H1 (cell line): ENCODE data around the gene NLRP6. TPM values are rescaled to one million over a fixed set of nuclear protein-coding genes. Genes with fewer than 3 reads are reported as not detected.

Source experiments
- CTCF ChIA-PET: fragments of 300-600 bp; sonication (Branson Sonifier 250); formaldehyde crosslinking; loops from one replicate; lab custom pipeline; 2021; ENCODE audit not compliant: partially characterized antibody; lab: Charles Lee
- POLR2A ChIA-PET: fragments of 300-600 bp; sonication (Branson Sonifier 250); formaldehyde crosslinking; loops from one replicate; lab custom pipeline; 2021; ENCODE audit warnings: inconsistent platforms; ENCODE audit not compliant: partially characterized antibody; lab: Charles Lee
- DNase-seq, 2 experiments: peaks; one replicate each; pipeline versions ENCODE4 v3.0.0 to v3.0.0-alpha.2; 2010 to 2022; ENCODE audit warnings: low spot score in 2 of 2, low read depth in 1 of 2, mixed read lengths in 1 of 2
- FAIRE-seq: peaks from 2 replicates; lab custom pipeline; 2011; peaks lifted over from hg19 to GRCh38; lab: Jason Lieb, UNC
- H2AFZ ChIP-seq: 2 replicates; pipeline ENCODE4 v1.8.1; 2012; ENCODE audit warnings: low read length, inconsistent platforms
- H2AK5ac ChIP-seq: 2 replicates; pipeline ENCODE4 v1.6.1; 2013; ENCODE audit warnings: low read depth, low read length
- H2BK120ac ChIP-seq: replicated peaks from 2 replicates; pipeline ENCODE3; 2013; ENCODE audit warnings: low read depth, low read length, inconsistent platforms
- H2BK12ac ChIP-seq: 2 replicates; pipeline ENCODE4 v1.6.1; 2013; ENCODE audit warnings: low read depth, low read length
- H2BK15ac ChIP-seq: 2 replicates; pipeline ENCODE4 v1.6.1; 2013; ENCODE audit warnings: low read length
- H2BK20ac ChIP-seq: 2 replicates; pipeline ENCODE4 v1.6.1; 2013; ENCODE audit warnings: low read length
- H2BK5ac ChIP-seq: 2 replicates; pipeline ENCODE4 v1.6.1; 2013; ENCODE audit warnings: low read depth, low read length
- H3K14ac ChIP-seq: 2 replicates; pipeline ENCODE4 v1.6.1; 2013; ENCODE audit warnings: inconsistent platforms; ENCODE audit not compliant: insufficient read length
- H3K18ac ChIP-seq: 2 replicates; pipeline ENCODE4 v1.6.1; 2013; ENCODE audit warnings: low read length; ENCODE audit errors: extremely low read depth
- H3K23ac ChIP-seq: 2 replicates; pipeline ENCODE4 v1.6.1; 2013; ENCODE audit warnings: inconsistent platforms; ENCODE audit not compliant: insufficient read length
- H3K23me2 ChIP-seq: 2 replicates; pipeline ENCODE4 v1.6.1; 2013; ENCODE audit warnings: low read depth, low read length
- H3K27ac ChIP-seq: 2 replicates; pipeline ENCODE4 v1.6.1; 2011; ENCODE audit warnings: low read depth, low read length, inconsistent platforms
- H3K27me3 ChIP-seq, 4 experiments: replicated peaks in 1 of 4; 1 replicate in 1 of 4; 2 replicates in 3 of 4; pipeline versions ENCODE4 v1.6.1 to v1.8.1; 2011 to 2013; ENCODE audit warnings: low read length in 3 of 4, mild to moderate bottlenecking in 3 of 4, inconsistent platforms in 2 of 4, mixed read lengths in 2 of 4, moderate library complexity in 1 of 4; ENCODE audit not compliant: control insufficient read depth in 3 of 4, insufficient read depth in 3 of 4; ENCODE audit errors: extremely low read depth in 1 of 4
- H3K36me3 ChIP-seq, 4 experiments: 2 replicates each; pipeline versions ENCODE4 v1.6.1 to v1.8.1; 2011 to 2013; ENCODE audit warnings: mild to moderate bottlenecking in 4 of 4, low read length in 3 of 4, moderate library complexity in 2 of 4, control low read depth in 1 of 4, inconsistent platforms in 1 of 4; ENCODE audit not compliant: insufficient read depth in 4 of 4, control insufficient read depth in 2 of 4
- H3K4ac ChIP-seq: replicated peaks from 2 replicates; pipeline ENCODE3; 2013; ENCODE audit warnings: low read length, low read depth, mixed read lengths, inconsistent platforms; ENCODE audit not compliant: insufficient read length
- H3K4me1 ChIP-seq, 4 experiments: replicated peaks in 1 of 4; 1 replicate in 1 of 4; 2 replicates in 3 of 4; pipeline versions ENCODE4 v1.6.1 to v1.8.1; 2011 to 2013; ENCODE audit warnings: low read length in 3 of 4, inconsistent platforms in 2 of 4, mixed read lengths in 1 of 4; ENCODE audit not compliant: insufficient read depth in 4 of 4, control insufficient read depth in 3 of 4
- H3K4me2 ChIP-seq, 2 experiments: 2 replicates each; pipeline versions ENCODE4 v1.6.1 to v1.8.1; 2011 to 2013; ENCODE audit warnings: low read depth in 2 of 2, low read length in 2 of 2, control low read depth in 1 of 2, inconsistent platforms in 1 of 2, mild to moderate bottlenecking in 1 of 2; ENCODE audit not compliant: insufficient read depth in 1 of 2
- H3K4me3 ChIP-seq, 4 experiments: fragments of 200-600, 300-600 bp in 1 of 4; sonication (generic), shearing (Covaris generic), sonication (Bioruptor Twin) in 1 of 4; 2 replicates each; pipeline versions ENCODE4 v1.5.1 to v1.8.1; 2011 to 2016; ENCODE audit warnings: low read length in 4 of 4, low read depth in 3 of 4, control low read depth in 2 of 4, inconsistent platforms in 2 of 4, mild to moderate bottlenecking in 2 of 4, mixed read lengths in 1 of 4, moderate library complexity in 1 of 4; ENCODE audit not compliant: insufficient read depth in 2 of 4; ENCODE audit errors: extremely low read depth in 1 of 4
- H3K56ac ChIP-seq: replicated peaks from 2 replicates; pipeline ENCODE3; 2013; ENCODE audit warnings: low read depth, mild to moderate bottlenecking, mixed read lengths, low read length, inconsistent platforms; ENCODE audit not compliant: insufficient read length
- H3K79me1 ChIP-seq: 2 replicates; pipeline ENCODE4 v1.6.1; 2013; ENCODE audit warnings: low read depth, low read length, control low read depth
- H3K79me2 ChIP-seq, 2 experiments: 2 replicates each; pipeline versions ENCODE4 v1.6.1 to v1.8.1; 2012 to 2013; ENCODE audit warnings: low read length in 2 of 2, mild to moderate bottlenecking in 2 of 2, inconsistent platforms in 1 of 2; ENCODE audit not compliant: insufficient read depth in 2 of 2, control insufficient read depth in 1 of 2
- H3K9ac ChIP-seq, 4 experiments: replicated peaks in 1 of 4; 1 replicate in 1 of 4; 2 replicates in 3 of 4; pipeline versions ENCODE4 v1.6.1 to v1.8.1; 2011 to 2013; ENCODE audit warnings: low read depth in 3 of 4, low read length in 3 of 4, control low read depth in 2 of 4, mild to moderate bottlenecking in 2 of 4, moderate library complexity in 2 of 4, inconsistent platforms in 1 of 4; ENCODE audit errors: extremely low read depth in 1 of 4
- H3K9me3 ChIP-seq, 2 experiments: 2 replicates each; pipeline versions ENCODE4 v1.6.1 to v1.8.1; 2012 to 2013; ENCODE audit warnings: mild to moderate bottlenecking in 2 of 2, moderate library complexity in 2 of 2, control low read depth in 1 of 2, inconsistent platforms in 1 of 2, low read depth in 1 of 2, low read length in 1 of 2, mixed read lengths in 1 of 2; ENCODE audit not compliant: insufficient read depth in 2 of 2
- H4K20me1 ChIP-seq, 2 experiments: replicated peaks in 1 of 2; 2 replicates each; pipeline versions ENCODE3 to v1.8.1; 2011 to 2013; ENCODE audit warnings: inconsistent platforms in 2 of 2, low read length in 2 of 2, mild to moderate bottlenecking in 1 of 2; ENCODE audit not compliant: insufficient read depth in 2 of 2, control insufficient read depth in 1 of 2
- H4K5ac ChIP-seq: 2 replicates; pipeline ENCODE4 v1.6.1; 2013; ENCODE audit warnings: low read length, low read depth, mixed read lengths, inconsistent platforms; ENCODE audit not compliant: insufficient read length
- H4K8ac ChIP-seq: 2 replicates; pipeline ENCODE4 v1.8.0; 2013; ENCODE audit warnings: mild to moderate bottlenecking, moderate library complexity, low read length, inconsistent platforms; ENCODE audit not compliant: insufficient read depth; ENCODE audit errors: extremely low read depth
- H4K91ac ChIP-seq: replicated peaks from 2 replicates; pipeline ENCODE3; 2013; ENCODE audit warnings: low read length, mixed read lengths, inconsistent platforms; ENCODE audit not compliant: insufficient read length
- BRCA1 ChIP-seq: IDR thresholded peaks from 2 replicates; pipeline ENCODE4 v1.6.1; 2012; ENCODE audit warnings: low read depth, low read length, improper control_type of control experiment
- CEBPB ChIP-seq: IDR thresholded peaks from 2 replicates; pipeline ENCODE4 v1.6.1; 2012; ENCODE audit warnings: low read depth, low read length
- CTBP2 ChIP-seq: IDR thresholded peaks from 2 replicates; pipeline ENCODE4 v1.7.0; 2011; ENCODE audit warnings: borderline replicate concordance, mild to moderate bottlenecking, moderate library complexity, mixed read lengths, low read length; ENCODE audit not compliant: insufficient read depth, insufficient read length
- EZH2 ChIP-seq: fragments of 200-600 bp; sonication (generic); IDR thresholded peaks from 2 replicates; pipeline ENCODE4 v1.7.1; 2012; ENCODE audit warnings: low read depth, mild to moderate bottlenecking, moderate library complexity, low read length, inconsistent platforms; ENCODE audit not compliant: severe bottlenecking
- GTF2F1 ChIP-seq: IDR thresholded peaks from 2 replicates; pipeline ENCODE4 v1.6.1; 2012; ENCODE audit warnings: low read depth, low read length, improper control_type of control experiment, borderline replicate concordance
- KDM4A ChIP-seq: IDR thresholded peaks from one replicate; pipeline ENCODE4 v1.7.1; 2012; ENCODE audit warnings: low read depth, mild to moderate bottlenecking, moderate library complexity, low read length, inconsistent platforms; ENCODE audit not compliant: severe bottlenecking
- NRF1 ChIP-seq: IDR thresholded peaks from 2 replicates; pipeline ENCODE4 v1.6.1; 2011; ENCODE audit warnings: mild to moderate bottlenecking, low read depth, low read length, improper control_type of control experiment
- POLR2A ChIP-seq, 2 experiments: IDR thresholded peaks; 1 replicate in 1 of 2; 2 replicates in 1 of 2; pipeline ENCODE4 v1.6.1; 2011; ENCODE audit warnings: low read depth in 2 of 2, low read length in 2 of 2, mild to moderate bottlenecking in 2 of 2; ENCODE audit errors: control extremely low read depth in 1 of 2
- POLR2AphosphoS5 ChIP-seq: IDR thresholded peaks from 2 replicates; pipeline ENCODE4 v1.6.1; 2011; ENCODE audit warnings: low read depth, low read length
- SAP30 ChIP-seq: fragments of 300-600 bp; sonication (generic); IDR thresholded peaks from 2 replicates; pipeline ENCODE4 v1.7.1; 2012; ENCODE audit warnings: low read length, moderate library complexity, mild to moderate bottlenecking, inconsistent platforms; ENCODE audit not compliant: insufficient read depth, insufficient replicate concordance
- SIRT6 ChIP-seq: IDR thresholded peaks from one replicate; pipeline ENCODE4 v1.7.1; 2012; ENCODE audit warnings: low read length, inconsistent platforms
- SP2 ChIP-seq: IDR thresholded peaks from 2 replicates; pipeline ENCODE4 v1.6.1; 2012; ENCODE audit warnings: mild to moderate bottlenecking, low read length, inconsistent platforms
- TAF1 ChIP-seq: IDR thresholded peaks from 2 replicates; pipeline ENCODE4 v1.6.1; 2011; ENCODE audit warnings: mild to moderate bottlenecking, low read depth, low read length
- TEAD4 ChIP-seq: IDR thresholded peaks from 2 replicates; pipeline ENCODE4 v1.6.1; 2012; ENCODE audit warnings: low read depth, low read length, inconsistent platforms, mixed read lengths
- WGBS, 2 experiments: shearing (Covaris generic) in 1 of 2; methylation state at CpG; one replicate each; pipeline versions ENCODE4 v1.1.6 to v1.1.7; 2013 to 2015; ENCODE audit warnings: low lambda C conversion rate in 2 of 2, mixed read lengths in 2 of 2, inconsistent platforms in 1 of 2, low coverage in 1 of 2, missing lambda C conversion rate in 1 of 2; ENCODE audit not compliant: insufficient replicate concordance in 2 of 2, insufficient coverage in 1 of 2, insufficient read length in 1 of 2; ENCODE audit errors: extremely low coverage in 1 of 2, missing lambda C conversion rate in 1 of 2; 5-methylcytosine and 5-hydroxymethylcytosine counted together
- polyA plus RNA-seq, 7 experiments: library from polyadenylated mRNA; depleted of rRNA in 3 of 7; stranded (reverse) in 5 of 7; unstranded in 2 of 7; fragments of >200 nt in 5 of 7; fragments of 200-250 nt in 2 of 7; gene quantifications; 1 replicate in 5 of 7; 2 replicates in 1 of 7; 4 replicates in 1 of 7; pipeline versions ENCODE4 v1.2.1 to v1.2.3, GENCODE V29; 2011 to 2013; ENCODE audit warnings: missing spikeins in 2 of 7, mixed read lengths in 2 of 7
- total RNA-seq: library from RNA; stranded (reverse); fragmentation: NEBNext Ultra II Directional; extraction: Animal tissue kit (Norgen Biotek cat#: 25700); gene quantifications from 2 replicates; pipeline ENCODE4 v1.2.1, GENCODE V29; 2021

The NLRP6 gene
- total and polyA plus RNA-seq, 2 of the 8 experiments (the other 6 are each of a cell fraction or from before 2014, with no cell fraction given) = not detected

GRCh38 chr11:297051-297585 lies 18.9 kb downstream of the NLRP6 start:
- Histone ChIP-seq H2AFZ (no peak overlapping the region), H2BK20ac (no peak overlapping the region), H3K9me3 (no peaks in the 10 kb centered on the region), H3K79me1 (no peaks in the 10 kb centered on the region), H3K18ac (peak overlapping the region; percentile 60; the same call in 1 of the 2 replicates), H2AK5ac (peak overlapping the region; percentile 88; the same call in 1 of the 2 replicates), H3K4me1 (peaks cover 6 to 21% (median 12%) of the 10 kb centered on the region in 4 experiments), H3K79me2 (no peaks in the 10 kb centered on the region), H3K23me2 (no peaks in the 10 kb centered on the region), H3K56ac (no peak overlapping the region), H3K4me2 (no peak overlapping the region), H2BK120ac (no peak overlapping the region), H3K23ac (no peak overlapping the region), H4K5ac (no peak overlapping the region), H3K9ac (no peak overlapping the region), H4K91ac (peak overlapping the region; percentile 30), H4K8ac (no peak overlapping the region; the same call in none of the 2 replicates), H2BK5ac (peak overlapping the region; percentile 83; the same call in 1 of the 2 replicates), H3K27me3 (no peaks in the 10 kb centered on the region), H3K27ac (no peak overlapping the region), H3K36me3 (peaks cover 3 to 26% (median 15%) of the 10 kb centered on the region in 4 experiments; a peak in 6 of 8 replicates), H3K14ac (no peak overlapping the region), H4K20me1 (no peaks in the 10 kb centered on the region), H2BK12ac (peak overlapping the region; percentile 39; the same call in 1 of the 2 replicates), H3K4ac (no peak overlapping the region), H3K4me3 (no peak overlapping the region), H2BK15ac (peak overlapping the region; percentile 88; the same call in 1 of the 2 replicates)
- DNase-seq = no peak
- ChIA-PET CTCF (interaction anchor here (2.2 kb wide), 1 partner anchor 46 kb away, joined by 11 read pairs; no protein-coding TSS in a partner anchor), POLR2A (interaction anchor here (1.5 to 5.2 kb wide), 2 partner anchors 12 to 65 kb away, joined by 4 to 51 read pairs; partner anchors contain the start of gene PGGHG)
- no peak for FAIRE-seq
- 91% methylated on average over 13 of the region's 13 CpGs; no CpG with 5 or more reads in 1 of the 2 experiments for WGBS, 2 experiments
- TF ChIP-seq GTF2F1 (no peak), CTBP2 (no peak), NRF1 (no peak), BRCA1 (no peak), SP2 (no peak), EZH2 (no peak), CEBPB (no peak), POLR2AphosphoS5 (no peak), SAP30 (no peak), SIRT6 (no peak), TEAD4 (no peak), POLR2A (IDR thresholded peaks at IDR 0.05; ENCODE audit: control extremely low read depth in 1 of 2, low read depth in 2 of 2, low read length in 2 of 2) (no peak), TAF1 (no peak), KDM4A (no peak)
